ENCODE measurements around the gene CCDC12.

Gene CCDC12

DNA sequence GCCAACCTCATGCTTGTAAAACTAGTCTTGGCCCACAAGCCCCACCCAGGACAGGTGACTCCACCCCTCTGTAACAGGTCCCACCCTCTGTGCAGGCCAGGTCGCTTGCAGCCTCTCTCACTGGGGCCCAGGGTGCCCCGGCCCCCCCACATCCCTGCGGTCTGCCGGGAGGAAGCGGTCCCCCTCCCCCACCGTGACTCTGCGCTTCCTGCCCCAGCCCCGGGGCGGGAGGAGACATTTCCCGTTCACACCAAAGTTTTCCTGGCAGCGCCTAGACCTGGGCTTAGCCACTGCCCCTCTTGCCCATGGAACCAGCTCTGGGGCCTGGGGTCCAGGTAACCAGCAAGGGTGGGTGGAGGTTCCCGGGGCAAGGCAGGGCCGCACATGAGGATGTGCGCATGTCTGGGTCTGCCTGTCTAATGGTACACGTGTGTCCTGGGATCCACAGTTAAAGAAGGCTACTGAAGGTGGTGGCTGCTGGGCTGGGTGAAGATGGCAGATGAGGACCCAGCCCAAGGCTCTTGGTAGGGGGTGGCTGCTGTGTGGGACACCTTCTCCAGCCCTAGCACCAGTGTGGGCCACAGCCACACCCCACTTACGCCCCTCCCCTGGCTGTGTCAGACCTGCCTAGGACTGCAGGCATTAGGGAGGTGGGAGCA lies 11.3 kb upstream of the CCDC12 start:
- TF ChIP-seq, protein P1, sequence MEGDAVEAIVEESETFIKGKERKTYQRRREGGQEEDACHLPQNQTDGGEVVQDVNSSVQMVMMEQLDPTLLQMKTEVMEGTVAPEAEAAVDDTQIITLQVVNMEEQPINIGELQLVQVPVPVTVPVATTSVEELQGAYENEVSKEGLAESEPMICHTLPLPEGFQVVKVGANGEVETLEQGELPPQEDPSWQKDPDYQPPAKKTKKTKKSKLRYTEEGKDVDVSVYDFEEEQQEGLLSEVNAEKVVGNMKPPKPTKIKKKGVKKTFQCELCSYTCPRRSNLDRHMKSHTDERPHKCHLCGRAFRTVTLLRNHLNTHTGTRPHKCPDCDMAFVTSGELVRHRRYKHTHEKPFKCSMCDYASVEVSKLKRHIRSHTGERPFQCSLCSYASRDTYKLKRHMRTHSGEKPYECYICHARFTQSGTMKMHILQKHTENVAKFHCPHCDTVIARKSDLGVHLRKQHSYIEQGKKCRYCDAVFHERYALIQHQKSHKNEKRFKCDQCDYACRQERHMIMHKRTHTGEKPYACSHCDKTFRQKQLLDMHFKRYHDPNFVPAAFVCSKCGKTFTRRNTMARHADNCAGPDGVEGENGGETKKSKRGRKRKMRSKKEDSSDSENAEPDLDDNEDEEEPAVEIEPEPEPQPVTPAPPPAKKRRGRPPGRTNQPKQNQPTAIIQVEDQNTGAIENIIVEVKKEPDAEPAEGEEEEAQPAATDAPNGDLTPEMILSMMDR (conservative IDR thresholded peaks at IDR 0.05; ENCODE audit: low read depth, low read length), result no peak
- peak overlapping the region; percentile 96 for H3K27ac ChIP-seq
- no peaks in the 10 kb centered on the region for H4K20me1 ChIP-seq (ENCODE audit: insufficient read depth)
- no peaks in the 10 kb centered on the region for H3K36me3 ChIP-seq (ENCODE audit: insufficient read depth)
- H3K4me3 ChIP-seq (IDR thresholded peaks at IDR 0.05; ENCODE audit: insufficient read depth, low read depth, low read length), result no peak overlapping the region
- no peaks in the 10 kb centered on the region for H3K27me3 ChIP-seq (ENCODE audit: insufficient read depth, low read depth)
- H3K9ac ChIP-seq, result peak overlapping the region; percentile 96
- peak overlapping the region; percentile 94 for H3K4me2 ChIP-seq
- no peaks in the 10 kb centered on the region; the same call in 1 of the 2 replicates for H3K79me2 ChIP-seq (ENCODE audit: insufficient read depth, low read depth)
- peak overlapping the region; percentile 49; the same call in 1 of the 2 replicates for H2AFZ ChIP-seq (ENCODE audit: low read depth)
- peaks cover 26% of the 10 kb centered on the region for H3K4me1 ChIP-seq (ENCODE audit: low read depth, poor library complexity, severe bottlenecking)

DNA sequence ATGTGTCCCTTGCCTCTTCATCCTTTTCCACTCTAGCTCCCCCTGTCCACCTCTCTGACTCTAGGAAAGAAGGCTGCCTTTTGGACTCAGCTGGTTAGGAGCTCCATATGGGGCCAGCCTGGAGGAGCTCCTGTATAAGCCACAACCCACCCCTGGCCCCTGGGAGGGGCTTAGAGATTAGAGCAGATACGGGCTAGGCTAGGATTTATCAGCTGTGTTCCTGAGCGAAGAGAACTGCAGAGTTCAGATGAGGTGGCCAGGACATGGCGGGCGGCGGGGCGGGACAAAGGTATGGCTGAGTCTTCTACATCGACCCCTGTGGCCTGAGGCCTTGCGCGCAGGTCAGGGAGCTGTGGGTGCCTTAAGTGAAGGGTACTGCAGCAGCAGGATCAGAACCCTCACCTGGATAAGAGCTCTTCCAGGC lies 10.8 kb upstream of the CCDC12 start:
- peak overlapping the region; percentile 94 for H3K4me2 ChIP-seq
- no peaks in the 10 kb centered on the region for H3K27me3 ChIP-seq (ENCODE audit: insufficient read depth, low read depth)
- H2AFZ ChIP-seq (ENCODE audit: low read depth), result peak overlapping the region; percentile 49; the same call in 1 of the 2 replicates
- H3K9ac ChIP-seq, result peak overlapping the region; percentile 96; the same call in 1 of the 2 replicates
- H3K79me2 ChIP-seq (ENCODE audit: insufficient read depth, low read depth), result no peaks in the 10 kb centered on the region; the same call in 1 of the 2 replicates
- H4K20me1 ChIP-seq (ENCODE audit: insufficient read depth), result no peaks in the 10 kb centered on the region
- H3K36me3 ChIP-seq (ENCODE audit: insufficient read depth), result no peaks in the 10 kb centered on the region
- H3K4me3 ChIP-seq (IDR thresholded peaks at IDR 0.05; ENCODE audit: insufficient read depth, low read depth, low read length), result no peak overlapping the region
- H3K27ac ChIP-seq, result peak overlapping the region; percentile 96
- TF ChIP-seq, protein P1 (conservative IDR thresholded peaks at IDR 0.05; ENCODE audit: low read depth, low read length), result no peak
- peaks cover 26% of the 10 kb centered on the region for H3K4me1 ChIP-seq (ENCODE audit: low read depth, poor library complexity, severe bottlenecking)

DNA sequence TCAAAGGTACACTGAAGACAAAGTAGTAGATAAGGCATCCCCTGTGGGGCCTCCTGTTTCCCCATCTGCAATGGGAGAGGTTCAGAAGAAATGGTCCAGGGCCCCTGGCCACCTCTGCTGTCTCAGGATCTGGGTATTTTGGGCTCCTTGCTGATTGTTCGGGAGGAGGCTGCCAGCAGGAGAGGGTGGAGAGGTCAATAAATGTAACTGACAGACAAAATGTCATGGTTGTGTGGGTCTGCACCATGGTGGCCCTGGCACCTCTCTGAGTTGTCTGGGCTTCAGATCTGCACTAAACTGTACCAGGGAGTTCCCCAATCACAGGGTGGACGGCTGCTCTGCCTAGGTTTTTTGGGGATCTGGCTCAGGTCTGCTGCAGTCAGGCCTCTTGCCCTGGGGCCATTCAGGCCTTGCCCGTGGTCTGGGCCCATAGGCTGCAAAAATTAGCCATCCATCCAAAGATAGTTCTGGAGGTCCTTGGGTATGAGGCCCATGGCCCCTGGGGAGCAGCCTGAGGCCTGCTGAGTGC lies 10.3 kb upstream of the CCDC12 start:
- H3K27me3 ChIP-seq (ENCODE audit: insufficient read depth, low read depth), result no peaks in the 10 kb centered on the region
- no peaks in the 10 kb centered on the region; the same call in 1 of the 2 replicates for H3K79me2 ChIP-seq (ENCODE audit: insufficient read depth, low read depth)
- H4K20me1 ChIP-seq (ENCODE audit: insufficient read depth), result no peaks in the 10 kb centered on the region
- H3K27ac ChIP-seq, result peak overlapping the region; percentile 96
- no peak overlapping the region for H3K4me3 ChIP-seq (IDR thresholded peaks at IDR 0.05; ENCODE audit: insufficient read depth, low read depth, low read length)
- TF ChIP-seq, protein P1 (conservative IDR thresholded peaks at IDR 0.05; ENCODE audit: low read depth, low read length), result no peak
- no peaks in the 10 kb centered on the region for H3K36me3 ChIP-seq (ENCODE audit: insufficient read depth)
- no peak overlapping the region for H2AFZ ChIP-seq (ENCODE audit: low read depth)
- H3K4me1 ChIP-seq (ENCODE audit: low read depth, poor library complexity, severe bottlenecking), result peaks cover 26% of the 10 kb centered on the region
- H3K9ac ChIP-seq, result peak overlapping the region; percentile 96; the same call in 1 of the 2 replicates
- peak overlapping the region; percentile 94 for H3K4me2 ChIP-seq

DNA sequence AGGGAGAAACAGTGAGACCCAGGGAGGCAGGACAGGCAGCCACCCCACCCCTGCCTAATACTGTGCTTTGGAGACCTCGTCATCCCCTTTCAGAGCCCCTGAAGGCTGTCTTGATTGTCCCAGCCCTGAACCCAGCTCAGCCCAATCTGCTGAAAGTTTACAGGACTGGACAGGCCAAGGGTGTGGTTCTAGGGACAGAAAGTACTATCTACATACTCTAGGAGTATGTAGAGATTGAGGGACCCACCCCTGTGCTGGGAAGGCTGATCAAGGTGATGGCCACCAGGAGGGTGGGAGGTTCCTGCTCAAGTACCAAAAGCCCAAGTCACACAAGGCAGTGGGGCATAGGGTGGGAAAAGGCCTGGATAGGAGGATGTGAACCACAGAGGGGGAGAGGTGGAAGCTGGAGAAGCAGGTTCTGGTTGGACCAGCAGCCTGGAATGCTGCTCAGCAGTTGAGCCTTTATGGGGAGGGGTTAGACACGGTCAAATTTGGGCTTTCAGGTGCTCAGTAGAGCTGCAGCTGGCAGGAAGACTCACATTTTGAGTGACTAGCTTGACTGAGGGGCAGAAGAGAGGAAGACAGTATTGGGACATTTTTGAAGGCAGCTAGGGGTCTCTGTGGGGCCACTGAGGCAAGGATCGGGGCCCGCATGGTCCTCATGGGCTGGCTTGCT lies 9.6 kb upstream of the CCDC12 start:
- Histone ChIP-seq H3K9ac (no peak overlapping the region), H3K27ac (peak overlapping the region; percentile 96; the same call in 1 of the 2 replicates), H3K27me3 (ENCODE audit: insufficient read depth, low read depth) (no peaks in the 10 kb centered on the region), H3K79me2 (ENCODE audit: insufficient read depth, low read depth) (no peaks in the 10 kb centered on the region; the same call in 1 of the 2 replicates), H3K4me3 (IDR thresholded peaks at IDR 0.05; ENCODE audit: insufficient read depth, low read depth, low read length) (no peak overlapping the region), H4K20me1 (ENCODE audit: insufficient read depth) (no peaks in the 10 kb centered on the region), H2AFZ (ENCODE audit: low read depth) (no peak overlapping the region), H3K36me3 (ENCODE audit: insufficient read depth) (no peaks in the 10 kb centered on the region), H3K4me1 (ENCODE audit: low read depth, poor library complexity, severe bottlenecking) (peaks cover 28% of the 10 kb centered on the region), H3K4me2 (peak overlapping the region; percentile 94; the same call in 1 of the 2 replicates)
- TF ChIP-seq, protein P1 (conservative IDR thresholded peaks at IDR 0.05; ENCODE audit: low read depth, low read length), result no peak
